Measurements from ENCODE around the gene CCDC187.

CCDC187 gene

GRCh38 chr9:136339173-136339957 is 35.5 kb upstream of the CCDC187 start:
- peak; percentile 83 for DNase-seq

- no peak for DNase-seq
Measured at GRCh38 chr9:136338511-136338910, 34.6 kb upstream of the CCDC187 start.

GRCh38 chr9:136337416-136338395 is 33.8 kb upstream of the CCDC187 start:
- DNase-seq: no peak

- no peak for DNase-seq
Measured at GRCh38 chr9:136336881-136337280, 33.0 kb upstream of the CCDC187 start.

- no peak for DNase-seq
Measured at GRCh38 chr9:136336156-136336870, 32.4 kb upstream of the CCDC187 start.

- no peak for DNase-seq
Measured at GRCh38 chr9:136335296-136336155, 31.6 kb upstream of the CCDC187 start.

- DNase-seq: no peak
Measured at GRCh38 chr9:136334541-136334940, 30.6 kb upstream of the CCDC187 start.

- DNase-seq: no peak
Measured at GRCh38 chr9:136333486-136333885, 29.6 kb upstream of the CCDC187 start.

GRCh38 chr9:136333045-136333444 is 29.2 kb upstream of the CCDC187 start:
- DNase-seq: no peak

- DNase-seq: no peak
Measured at GRCh38 chr9:136332482-136332983, 28.6 kb upstream of the CCDC187 start.

GRCh38 chr9:136331556-136332481 is 27.9 kb upstream of the CCDC187 start:
- no peak for DNase-seq

GRCh38 chr9:136331030-136331429 is 27.1 kb upstream of the CCDC187 start:
- no peak for DNase-seq

- DNase-seq: no peak
Measured at GRCh38 chr9:136330406-136330990, 26.6 kb upstream of the CCDC187 start.

- no peak for DNase-seq
Measured at GRCh38 chr9:136329636-136330405, 25.9 kb upstream of the CCDC187 start.

- DNase-seq: no peak
Measured at GRCh38 chr9:136329211-136329627, 25.3 kb upstream of the CCDC187 start.

GRCh38 chr9:136328622-136329041 is 24.7 kb upstream of the CCDC187 start:
- DNase-seq: peak; percentile 73

- DNase-seq: no peak
Measured at GRCh38 chr9:136328011-136328621, 24.2 kb upstream of the CCDC187 start.

GRCh38 chr9:136327304-136327974 is 23.5 kb upstream of the CCDC187 start, which contains the start of gene GPSM1:
GPSM1 (plus strand) TSS chr9:136327539; CDS start chr9:136327696, 157 bp downstream.
- peak; percentile 59 for DNase-seq
